ENCODE measurements around the gene SLC44A2.

SLC44A2 gene

GRCh38 chr19:10631874-10632273 lies 6.5 kb downstream of the SLC44A2 start:
- H3K4me3 ChIP-seq (ENCODE audit: low read depth, low read length) = no peak overlapping the region
- TF ChIP-seq, protein P1, sequence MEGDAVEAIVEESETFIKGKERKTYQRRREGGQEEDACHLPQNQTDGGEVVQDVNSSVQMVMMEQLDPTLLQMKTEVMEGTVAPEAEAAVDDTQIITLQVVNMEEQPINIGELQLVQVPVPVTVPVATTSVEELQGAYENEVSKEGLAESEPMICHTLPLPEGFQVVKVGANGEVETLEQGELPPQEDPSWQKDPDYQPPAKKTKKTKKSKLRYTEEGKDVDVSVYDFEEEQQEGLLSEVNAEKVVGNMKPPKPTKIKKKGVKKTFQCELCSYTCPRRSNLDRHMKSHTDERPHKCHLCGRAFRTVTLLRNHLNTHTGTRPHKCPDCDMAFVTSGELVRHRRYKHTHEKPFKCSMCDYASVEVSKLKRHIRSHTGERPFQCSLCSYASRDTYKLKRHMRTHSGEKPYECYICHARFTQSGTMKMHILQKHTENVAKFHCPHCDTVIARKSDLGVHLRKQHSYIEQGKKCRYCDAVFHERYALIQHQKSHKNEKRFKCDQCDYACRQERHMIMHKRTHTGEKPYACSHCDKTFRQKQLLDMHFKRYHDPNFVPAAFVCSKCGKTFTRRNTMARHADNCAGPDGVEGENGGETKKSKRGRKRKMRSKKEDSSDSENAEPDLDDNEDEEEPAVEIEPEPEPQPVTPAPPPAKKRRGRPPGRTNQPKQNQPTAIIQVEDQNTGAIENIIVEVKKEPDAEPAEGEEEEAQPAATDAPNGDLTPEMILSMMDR (IDR thresholded peaks at IDR 0.05; ENCODE audit: insufficient read depth, low read depth, low read length, missing control alignments) = no peak
- DNase-seq (ENCODE audit: low read depth) = no peak

DNA sequence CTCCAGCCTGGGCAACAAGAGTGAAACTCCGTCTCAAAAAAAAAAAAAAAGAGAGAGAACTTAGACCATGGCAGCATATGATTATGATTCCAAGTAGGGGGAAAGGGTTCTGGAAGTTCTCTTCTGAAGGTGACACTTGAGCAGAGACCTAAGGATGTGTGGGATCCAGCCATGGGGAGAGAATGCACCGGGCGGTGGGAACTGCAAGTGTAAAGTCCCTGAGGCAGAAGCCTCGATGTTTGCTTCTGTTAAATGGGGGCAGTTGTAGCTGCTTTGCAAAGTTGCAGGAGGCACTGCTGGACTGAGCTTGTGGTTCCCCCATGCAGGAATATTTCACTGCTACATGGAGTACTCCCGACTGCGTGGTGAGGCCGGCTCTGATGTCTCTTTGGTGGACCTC lies 9.1 kb downstream of the SLC44A2 start:
- TF ChIP-seq, protein P1 (IDR thresholded peaks at IDR 0.05; ENCODE audit: insufficient read depth, low read depth, low read length, missing control alignments) = no peak

GRCh38 chr19:10634963-10635362 lies 9.6 kb downstream of the SLC44A2 start:
- H3K4me3 ChIP-seq (ENCODE audit: low read depth, low read length) = no peak overlapping the region
- TF ChIP-seq, protein P1 (IDR thresholded peaks at IDR 0.05; ENCODE audit: insufficient read depth, low read depth, low read length, missing control alignments) = no peak
- DNase-seq (ENCODE audit: low read depth) = no peak

More for the DNA sequence above, 9.1 kb downstream of the SLC44A2 start:
- DNase-seq (ENCODE audit: low read depth) = no peak
- H3K4me3 ChIP-seq (ENCODE audit: low read depth, low read length) = no peak overlapping the region

- DNase-seq (ENCODE audit: low read depth) = no peak
- TF ChIP-seq, protein P1 (IDR thresholded peaks at IDR 0.05; ENCODE audit: insufficient read depth, low read depth, low read length, missing control alignments) = no peak
- no peak overlapping the region for H3K4me3 ChIP-seq (ENCODE audit: low read depth, low read length)
Measured at GRCh38 chr19:10636304-10636972, 11.1 kb downstream of the SLC44A2 start.

DNA sequence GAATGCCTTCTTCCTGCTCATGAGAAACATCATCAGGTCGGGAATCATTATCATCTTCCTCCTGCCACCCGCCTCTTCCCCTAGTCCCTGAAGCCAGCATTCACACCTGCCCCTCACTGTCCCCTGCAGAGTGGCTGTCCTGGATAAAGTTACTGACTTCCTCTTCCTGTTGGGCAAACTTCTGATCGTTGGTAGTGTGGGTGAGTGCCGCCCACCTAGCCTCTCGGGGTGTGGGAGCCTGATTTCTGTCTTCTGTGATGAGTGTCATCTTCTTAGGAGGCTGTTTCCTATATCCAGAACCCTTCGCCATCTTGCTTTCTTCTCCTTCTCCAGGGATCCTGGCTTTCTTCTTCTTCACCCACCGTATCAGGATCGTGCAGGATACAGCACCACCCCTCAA lies 12.5 kb downstream of the SLC44A2 start:
- TF ChIP-seq, protein P1 (IDR thresholded peaks at IDR 0.05; ENCODE audit: insufficient read depth, low read depth, low read length, missing control alignments) = no peak
- no peak overlapping the region for H3K4me3 ChIP-seq (ENCODE audit: low read depth, low read length)
- no peak for DNase-seq (ENCODE audit: low read depth)

DNA sequence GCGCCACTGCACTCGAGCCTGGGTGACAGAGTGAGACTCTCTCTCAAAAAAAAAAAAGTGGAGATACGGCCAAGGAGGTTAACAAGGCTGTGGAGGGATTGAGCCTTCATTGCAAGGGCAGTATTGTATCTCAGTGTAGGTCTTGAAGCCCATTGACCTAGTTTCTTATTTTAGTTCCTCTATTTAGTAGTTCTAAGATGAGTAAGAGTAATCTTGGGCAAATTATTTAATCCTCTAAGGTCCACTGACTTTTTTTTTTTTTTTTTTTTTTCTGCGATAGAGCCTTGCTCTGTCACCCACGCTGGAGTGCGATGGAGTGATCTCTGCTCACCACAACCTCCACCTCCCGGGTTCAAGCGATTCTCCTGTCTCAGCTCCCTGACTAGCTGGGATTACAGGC lies 14.5 kb downstream of the SLC44A2 start:
- DNase-seq (ENCODE audit: low read depth) = peak; percentile 89
- TF ChIP-seq, protein P1 (IDR thresholded peaks at IDR 0.05; ENCODE audit: insufficient read depth, low read depth, low read length, missing control alignments) = no peak
- no peak overlapping the region for H3K4me3 ChIP-seq (ENCODE audit: low read depth, low read length)

- H3K4me3 ChIP-seq (ENCODE audit: low read depth, low read length) = no peak overlapping the region
- DNase-seq (ENCODE audit: low read depth) = no peak
- TF ChIP-seq, protein P1 (IDR thresholded peaks at IDR 0.05; ENCODE audit: insufficient read depth, low read depth, low read length, missing control alignments) = no peak
Measured at GRCh38 chr19:10640361-10640760, 15.0 kb downstream of the SLC44A2 start.

Data from GM12865 (cell line).